IPS DF 4.7 (cell line): ENCODE measurements around the gene SYNJ1.
"Not testable (repeated sequence)": the region's sequence is repeated elsewhere in the genome, so short reads cannot be mapped to it uniquely, and the experiment has no call there.

Experiments used
- DNase-seq: peaks from one replicate; pipeline ENCODE4 v3.0.0-alpha.2; 2013; ENCODE audit warnings: low spot score; ENCODE audit errors: extremely low read depth

SYNJ1 gene

GRCh38 chr21:32698971-32699693, 28.7 kb downstream of the SYNJ1 start:
- DNase-seq, result no peak

- no peak for DNase-seq
Observed at GRCh38 chr21:32698286-32698685, 29.5 kb downstream of the SYNJ1 start.

- DNase-seq, result not testable (repeated sequence)
Observed at GRCh38 chr21:32695482-32695881, 32.3 kb downstream of the SYNJ1 start.

GRCh38 chr21:32693581-32693980, 34.2 kb downstream of the SYNJ1 start:
- no peak for DNase-seq

- DNase-seq, result no peak
Observed at GRCh38 chr21:32690085-32690484, 37.7 kb downstream of the SYNJ1 start.

GRCh38 chr21:32687643-32688345, 40.0 kb downstream of the SYNJ1 start:
- no peak for DNase-seq

GRCh38 chr21:32682696-32683474, 44.9 kb downstream of the SYNJ1 start:
- no peak for DNase-seq

GRCh38 chr21:32674731-32675130, 53.1 kb downstream of the SYNJ1 start:
- no peak for DNase-seq

- DNase-seq, result no peak
Observed at GRCh38 chr21:32674038-32674437, 53.8 kb downstream of the SYNJ1 start.

GRCh38 chr21:32666258-32666657, 61.6 kb downstream of the SYNJ1 start:
- DNase-seq, result no peak

- not testable (repeated sequence) for DNase-seq
Observed at GRCh38 chr21:32664095-32664494, 63.7 kb downstream of the SYNJ1 start.

- DNase-seq, result not testable (repeated sequence)
Observed at GRCh38 chr21:32661981-32662380, 65.8 kb downstream of the SYNJ1 start.

- not testable (repeated sequence) for DNase-seq
Observed at GRCh38 chr21:32661026-32661782, 66.6 kb downstream of the SYNJ1 start.

GRCh38 chr21:32658524-32658923, 69.3 kb downstream of the SYNJ1 start:
- DNase-seq, result no peak

- peak; percentile 14 for DNase-seq
Observed at GRCh38 chr21:32653326-32653901, 74.4 kb downstream of the SYNJ1 start.

GRCh38 chr21:32648165-32648564, 79.6 kb downstream of the SYNJ1 start:
- DNase-seq, result no peak

- peak; percentile 5 for DNase-seq
Observed at GRCh38 chr21:32645261-32646182, 82.3 kb downstream of the SYNJ1 start.

GRCh38 chr21:32641710-32642698, 85.8 kb downstream of the SYNJ1 start:
- DNase-seq, result no peak
